ENCODE data around the gene VPS13D. TPM values are rescaled to one million over a fixed set of nuclear protein-coding genes. Genes with fewer than 3 reads are reported as not detected.

VPS13D gene
- polyA plus RNA-seq, 3 donors, result 3.6 to 20.2 (median 5.1) TPM

GRCh38 chr1:12245116-12245515, 15.3 kb downstream of the VPS13D start:
- H3K27me3 ChIP-seq (ENCODE audit: control insufficient read depth in 2 of 2, insufficient read depth in 2 of 2, low read length in 2 of 2), result no peaks in the 10 kb centered on the region
- no peak overlapping the region for H3K27ac ChIP-seq (ENCODE audit: low read depth in 1 of 2, low read length in 2 of 2)
- H3K4me1 ChIP-seq (ENCODE audit: control insufficient read depth in 1 of 2, insufficient read depth in 2 of 2, low read length in 2 of 2), result no peaks in the 10 kb centered on the region
- peaks cover 71 to 94% of the 10 kb centered on the region in 2 donors for H3K36me3 Mint-ChIP-seq
- no peak overlapping the region for H3K4me3 ChIP-seq (replicated peaks in 1 of 3; ENCODE audit: low read depth in 2 of 3, low read length in 3 of 3)
- no peak overlapping the region for H3K4me3 Mint-ChIP-seq
- peaks cover 50 to 95% of the 10 kb centered on the region in 2 donors for H3K36me3 ChIP-seq (replicated peaks in 1 of 2; ENCODE audit: control insufficient read depth in 1 of 2, insufficient read depth in 2 of 2, low read length in 2 of 2)
- H3K9me3 ChIP-seq (replicated peaks in 1 of 2; ENCODE audit: control insufficient read depth in 1 of 2, insufficient read depth in 1 of 2, low read length in 2 of 2), result no peaks in the 10 kb centered on the region
- intact Hi-C loops (cut with micrococcal nuclease), result no loop called here
- no peak overlapping the region for H3K9ac ChIP-seq (ENCODE audit: insufficient read depth, low read length, poor library complexity, severe bottlenecking)
- peaks cover 0 to 3% (median 0%) of the 10 kb centered on the region in 3 donors for H3K27me3 Mint-ChIP-seq (ENCODE audit: low read depth in 3 of 3)
- H3K4me2 ChIP-seq (replicated peaks; ENCODE audit: extremely low read depth, low read length, poor library complexity, severe bottlenecking), result no peak overlapping the region
- no peak for DNase-seq
- H4K20me1 ChIP-seq (ENCODE audit: insufficient read depth, low read length), result peaks cover 12% of the 10 kb centered on the region
- no peaks in the 10 kb centered on the region for H3K79me2 ChIP-seq (ENCODE audit: insufficient read depth, low read length)
- no peak overlapping the region for H3K27ac Mint-ChIP-seq
- H2AFZ ChIP-seq (ENCODE audit: insufficient read depth, low read depth, low read length, poor library complexity, severe bottlenecking), result no peak overlapping the region
- peaks cover 2% of the 10 kb centered on the region for H3K4me1 Mint-ChIP-seq
- no CpG with 5 or more reads among the region's 3 CpGs for WGBS (ENCODE audit: insufficient coverage)
- TF ChIP-seq, protein P1, sequence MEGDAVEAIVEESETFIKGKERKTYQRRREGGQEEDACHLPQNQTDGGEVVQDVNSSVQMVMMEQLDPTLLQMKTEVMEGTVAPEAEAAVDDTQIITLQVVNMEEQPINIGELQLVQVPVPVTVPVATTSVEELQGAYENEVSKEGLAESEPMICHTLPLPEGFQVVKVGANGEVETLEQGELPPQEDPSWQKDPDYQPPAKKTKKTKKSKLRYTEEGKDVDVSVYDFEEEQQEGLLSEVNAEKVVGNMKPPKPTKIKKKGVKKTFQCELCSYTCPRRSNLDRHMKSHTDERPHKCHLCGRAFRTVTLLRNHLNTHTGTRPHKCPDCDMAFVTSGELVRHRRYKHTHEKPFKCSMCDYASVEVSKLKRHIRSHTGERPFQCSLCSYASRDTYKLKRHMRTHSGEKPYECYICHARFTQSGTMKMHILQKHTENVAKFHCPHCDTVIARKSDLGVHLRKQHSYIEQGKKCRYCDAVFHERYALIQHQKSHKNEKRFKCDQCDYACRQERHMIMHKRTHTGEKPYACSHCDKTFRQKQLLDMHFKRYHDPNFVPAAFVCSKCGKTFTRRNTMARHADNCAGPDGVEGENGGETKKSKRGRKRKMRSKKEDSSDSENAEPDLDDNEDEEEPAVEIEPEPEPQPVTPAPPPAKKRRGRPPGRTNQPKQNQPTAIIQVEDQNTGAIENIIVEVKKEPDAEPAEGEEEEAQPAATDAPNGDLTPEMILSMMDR (IDR thresholded peaks at IDR 0.05), result no peak
- H3K9me3 Mint-ChIP-seq, result no peaks in the 10 kb centered on the region

GRCh38 chr1:12245733-12246132, 15.9 kb downstream of the VPS13D start:
- H3K27ac Mint-ChIP-seq, result peak overlapping the region in 1 of 7 donors; percentile 16
- H2AFZ ChIP-seq (ENCODE audit: insufficient read depth, low read depth, low read length, poor library complexity, severe bottlenecking), result no peak overlapping the region
- H3K9ac ChIP-seq (ENCODE audit: insufficient read depth, low read length, poor library complexity, severe bottlenecking), result no peak overlapping the region
- no peak overlapping the region for H3K27ac ChIP-seq (ENCODE audit: low read depth in 1 of 2, low read length in 2 of 2)
- no peaks in the 10 kb centered on the region for H3K27me3 ChIP-seq (ENCODE audit: control insufficient read depth in 2 of 2, insufficient read depth in 2 of 2, low read length in 2 of 2)
- peaks cover 56 to 99% of the 10 kb centered on the region in 2 donors for H3K36me3 ChIP-seq (replicated peaks in 1 of 2; ENCODE audit: control insufficient read depth in 1 of 2, insufficient read depth in 2 of 2, low read length in 2 of 2)
- H3K9me3 Mint-ChIP-seq, result no peaks in the 10 kb centered on the region
- H3K79me2 ChIP-seq (ENCODE audit: insufficient read depth, low read length), result no peaks in the 10 kb centered on the region
- no peak overlapping the region for H3K4me3 Mint-ChIP-seq
- peaks cover 2% of the 10 kb centered on the region for H3K4me1 Mint-ChIP-seq
- H3K27me3 Mint-ChIP-seq (ENCODE audit: low read depth in 3 of 3), result peaks cover 0 to 3% (median 0%) of the 10 kb centered on the region in 3 donors
- TF ChIP-seq, protein P1 (IDR thresholded peaks at IDR 0.05), result no peak
- H4K20me1 ChIP-seq (ENCODE audit: insufficient read depth, low read length), result peaks cover 9% of the 10 kb centered on the region
- H3K4me2 ChIP-seq (replicated peaks; ENCODE audit: extremely low read depth, low read length, poor library complexity, severe bottlenecking), result no peak overlapping the region
- DNase-seq, result no peak
- H3K36me3 Mint-ChIP-seq, result peaks cover 76 to 96% of the 10 kb centered on the region in 2 donors
- intact Hi-C loops (cut with micrococcal nuclease), result no loop called here
- H3K4me3 ChIP-seq (replicated peaks in 1 of 3; ENCODE audit: low read depth in 2 of 3, low read length in 3 of 3), result no peak overlapping the region
- no peaks in the 10 kb centered on the region for H3K4me1 ChIP-seq (ENCODE audit: control insufficient read depth in 1 of 2, insufficient read depth in 2 of 2, low read length in 2 of 2)
- H3K9me3 ChIP-seq (replicated peaks in 1 of 2; ENCODE audit: control insufficient read depth in 1 of 2, insufficient read depth in 1 of 2, low read length in 2 of 2), result no peaks in the 10 kb centered on the region

All from CD14-positive monocyte (primary cell).